ENCODE data around the gene TP53BP2.

TP53BP2 gene

GRCh38 chr1:223802602-223803001, 43.1 kb downstream of the TP53BP2 start:
- Histone ChIP-seq H3K4me3 (replicated peaks; ENCODE audit: insufficient read depth, low read length) (no peak overlapping the region), H3K27ac (replicated peaks) (no peak overlapping the region), H3K27me3 (ENCODE audit: insufficient read depth, poor library complexity, severe bottlenecking) (no peaks in the 10 kb centered on the region)
- DNase-seq (ENCODE audit: low read depth in 1 of 2, low spot score in 1 of 2), result no peak
- TF ChIP-seq GABPA (IDR thresholded peaks at IDR 0.05; ENCODE audit: low read depth), result no peak
- TF ChIP-seq, protein P1, sequence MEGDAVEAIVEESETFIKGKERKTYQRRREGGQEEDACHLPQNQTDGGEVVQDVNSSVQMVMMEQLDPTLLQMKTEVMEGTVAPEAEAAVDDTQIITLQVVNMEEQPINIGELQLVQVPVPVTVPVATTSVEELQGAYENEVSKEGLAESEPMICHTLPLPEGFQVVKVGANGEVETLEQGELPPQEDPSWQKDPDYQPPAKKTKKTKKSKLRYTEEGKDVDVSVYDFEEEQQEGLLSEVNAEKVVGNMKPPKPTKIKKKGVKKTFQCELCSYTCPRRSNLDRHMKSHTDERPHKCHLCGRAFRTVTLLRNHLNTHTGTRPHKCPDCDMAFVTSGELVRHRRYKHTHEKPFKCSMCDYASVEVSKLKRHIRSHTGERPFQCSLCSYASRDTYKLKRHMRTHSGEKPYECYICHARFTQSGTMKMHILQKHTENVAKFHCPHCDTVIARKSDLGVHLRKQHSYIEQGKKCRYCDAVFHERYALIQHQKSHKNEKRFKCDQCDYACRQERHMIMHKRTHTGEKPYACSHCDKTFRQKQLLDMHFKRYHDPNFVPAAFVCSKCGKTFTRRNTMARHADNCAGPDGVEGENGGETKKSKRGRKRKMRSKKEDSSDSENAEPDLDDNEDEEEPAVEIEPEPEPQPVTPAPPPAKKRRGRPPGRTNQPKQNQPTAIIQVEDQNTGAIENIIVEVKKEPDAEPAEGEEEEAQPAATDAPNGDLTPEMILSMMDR (IDR thresholded peaks at IDR 0.05; ENCODE audit: insufficient read depth, low read length), result no peak
- TF ChIP-seq SPI1 (IDR thresholded peaks at IDR 0.05; ENCODE audit: borderline replicate concordance, low read depth), result no peak
- no peak for TF ChIP-seq REST (IDR thresholded peaks at IDR 0.05; ENCODE audit: insufficient replicate concordance, low read depth)
- no peak for TF ChIP-seq POLR2AphosphoS5 (IDR thresholded peaks at IDR 0.05; ENCODE audit: low read depth)

DNA sequence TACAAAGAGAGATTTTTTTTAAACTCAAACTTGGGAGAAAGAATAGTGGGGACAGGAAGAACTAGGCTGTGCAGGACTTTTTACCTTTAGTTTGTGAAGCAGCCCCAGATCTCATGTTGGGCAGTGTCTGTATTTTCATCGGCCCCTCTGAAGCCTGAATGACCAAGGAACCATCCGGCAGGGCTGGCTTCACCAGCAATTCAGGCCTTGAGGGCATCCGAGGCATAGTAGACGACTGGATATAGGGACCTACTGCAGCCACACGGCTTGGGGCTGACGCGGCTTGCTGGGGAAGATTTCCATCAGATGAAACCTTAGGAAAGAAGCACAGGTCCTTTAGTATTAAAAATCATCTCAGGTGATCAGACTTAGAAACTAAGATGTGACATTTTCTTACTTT, 43.7 kb downstream of the TP53BP2 start:
- TF ChIP-seq, protein P1 (IDR thresholded peaks at IDR 0.05; ENCODE audit: insufficient read depth, low read length), result no peak
- TF ChIP-seq SPI1 (IDR thresholded peaks at IDR 0.05; ENCODE audit: borderline replicate concordance, low read depth) (no peak), REST (IDR thresholded peaks at IDR 0.05; ENCODE audit: insufficient replicate concordance, low read depth) (no peak), GABPA (IDR thresholded peaks at IDR 0.05; ENCODE audit: low read depth) (no peak), POLR2AphosphoS5 (IDR thresholded peaks at IDR 0.05; ENCODE audit: low read depth) (no peak)
- DNase-seq (ENCODE audit: low read depth in 1 of 2, low spot score in 1 of 2), result no peak
- no peak overlapping the region for H3K27ac ChIP-seq (replicated peaks)
- H3K27me3 ChIP-seq (ENCODE audit: insufficient read depth, poor library complexity, severe bottlenecking), result no peaks in the 10 kb centered on the region
- no peak overlapping the region for H3K4me3 ChIP-seq (replicated peaks; ENCODE audit: insufficient read depth, low read length)

- H3K27ac ChIP-seq (replicated peaks), result no peak overlapping the region
- no peak for DNase-seq (ENCODE audit: low read depth in 1 of 2, low spot score in 1 of 2)
- no peak for TF ChIP-seq POLR2AphosphoS5 (IDR thresholded peaks at IDR 0.05; ENCODE audit: low read depth)
- TF ChIP-seq, protein P1 (IDR thresholded peaks at IDR 0.05; ENCODE audit: insufficient read depth, low read length), result no peak
- TF ChIP-seq GABPA (IDR thresholded peaks at IDR 0.05; ENCODE audit: low read depth), result no peak
- TF ChIP-seq SPI1 (IDR thresholded peaks at IDR 0.05; ENCODE audit: borderline replicate concordance, low read depth), result no peak
- TF ChIP-seq REST (IDR thresholded peaks at IDR 0.05; ENCODE audit: insufficient replicate concordance, low read depth), result no peak
Measured at GRCh38 chr1:223796210-223796609, 49.5 kb downstream of the TP53BP2 start.

More at GRCh38 chr1:223796210-223796609, 49.5 kb downstream of the TP53BP2 start:
- Histone ChIP-seq H3K4me3 (replicated peaks; ENCODE audit: insufficient read depth, low read length) (no peak overlapping the region), H3K27me3 (ENCODE audit: insufficient read depth, poor library complexity, severe bottlenecking) (no peaks in the 10 kb centered on the region)
